Type B pancreatic cell (in vitro differentiated cells): ENCODE data around the gene NKX2-3. TPM values are rescaled to one million over a fixed set of nuclear protein-coding genes. Genes with fewer than 3 reads are reported as not detected.

ENCODE experiments used
- DNase-seq: peaks from one replicate; pipeline ENCODE4 v3.0.0; 2021; ENCODE audit warnings: mixed read lengths; ENCODE audit not compliant: unreplicated experiment; ENCODE audit errors: extremely low spot score
- H3K27ac Mint-ChIP-seq: 2 replicates; pipeline ENCODE4 v1.8.0; 2021; ENCODE audit warnings: mild to moderate bottlenecking, mixed read lengths
- H3K27me3 Mint-ChIP-seq: 2 replicates; pipeline ENCODE4 v1.8.0; 2021; ENCODE audit warnings: mixed read lengths
- H3K36me3 Mint-ChIP-seq: 2 replicates; pipeline ENCODE4 v1.8.0; 2021; ENCODE audit warnings: mixed read lengths
- H3K4me1 Mint-ChIP-seq: one replicate; pipeline ENCODE4 v1.8.0; 2021; ENCODE audit warnings: mixed read lengths; ENCODE audit not compliant: unreplicated experiment
- H3K4me3 Mint-ChIP-seq: 2 replicates; pipeline ENCODE4 v1.8.0; 2021; ENCODE audit warnings: mild to moderate bottlenecking, mixed read lengths
- H3K9me3 Mint-ChIP-seq: 2 replicates; pipeline ENCODE4 v1.8.0; 2021; ENCODE audit warnings: mixed read lengths
- total RNA-seq: library from RNA; stranded (reverse); gene quantifications from 2 replicates; pipeline ENCODE4 v1.2.1, GENCODE V29; 2021; ENCODE audit warnings: low replicate concordance
- TF ChIP-seq, protein P1 (sequence below): fragments of 200-600 bp; sonication (generic); conservative IDR thresholded peaks from 2 replicates; pipeline ENCODE4 v1.5.0; 2021; ENCODE audit warnings: antibody characterized with exemption, mild to moderate bottlenecking

The NKX2-3 gene
- total RNA-seq, 1 donor from 2014 or later: not detected

GRCh38 chr10:99582255-99582770 lies 49.6 kb downstream of the NKX2-3 start:
- Mint-ChIP-seq H3K27me3 (peaks cover 27% of the 10 kb centered on the region), H3K36me3 (no peaks in the 10 kb centered on the region), H3K27ac (no peak overlapping the region), H3K9me3 (no peaks in the 10 kb centered on the region), H3K4me1 (no peaks in the 10 kb centered on the region), H3K4me3 (no peak overlapping the region)
- DNase-seq: no peak
- TF ChIP-seq, protein P1, sequence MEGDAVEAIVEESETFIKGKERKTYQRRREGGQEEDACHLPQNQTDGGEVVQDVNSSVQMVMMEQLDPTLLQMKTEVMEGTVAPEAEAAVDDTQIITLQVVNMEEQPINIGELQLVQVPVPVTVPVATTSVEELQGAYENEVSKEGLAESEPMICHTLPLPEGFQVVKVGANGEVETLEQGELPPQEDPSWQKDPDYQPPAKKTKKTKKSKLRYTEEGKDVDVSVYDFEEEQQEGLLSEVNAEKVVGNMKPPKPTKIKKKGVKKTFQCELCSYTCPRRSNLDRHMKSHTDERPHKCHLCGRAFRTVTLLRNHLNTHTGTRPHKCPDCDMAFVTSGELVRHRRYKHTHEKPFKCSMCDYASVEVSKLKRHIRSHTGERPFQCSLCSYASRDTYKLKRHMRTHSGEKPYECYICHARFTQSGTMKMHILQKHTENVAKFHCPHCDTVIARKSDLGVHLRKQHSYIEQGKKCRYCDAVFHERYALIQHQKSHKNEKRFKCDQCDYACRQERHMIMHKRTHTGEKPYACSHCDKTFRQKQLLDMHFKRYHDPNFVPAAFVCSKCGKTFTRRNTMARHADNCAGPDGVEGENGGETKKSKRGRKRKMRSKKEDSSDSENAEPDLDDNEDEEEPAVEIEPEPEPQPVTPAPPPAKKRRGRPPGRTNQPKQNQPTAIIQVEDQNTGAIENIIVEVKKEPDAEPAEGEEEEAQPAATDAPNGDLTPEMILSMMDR: no peak

DNA sequence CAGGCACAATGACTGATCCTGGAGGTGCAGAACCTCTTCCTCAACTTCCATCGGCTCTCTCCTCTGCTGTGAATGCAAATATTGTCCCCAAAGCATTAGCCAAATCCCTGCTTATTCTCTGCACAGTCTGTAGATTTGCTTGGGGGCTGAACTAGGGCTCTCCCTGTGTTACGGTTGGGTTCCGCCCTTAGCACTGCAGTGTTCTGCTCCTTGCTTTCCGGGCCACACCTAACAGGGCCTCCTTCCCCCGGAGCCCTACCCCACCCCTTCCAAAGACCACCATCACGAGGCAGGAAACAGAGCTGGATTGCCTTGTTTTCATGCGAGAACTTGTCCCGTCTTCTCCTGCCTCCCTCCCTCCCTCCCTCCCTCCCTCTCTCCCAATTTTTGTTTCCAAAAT lies 50.9 kb downstream of the NKX2-3 start:
- TF ChIP-seq, protein P1: no peak
- DNase-seq: no peak
- Mint-ChIP-seq H3K9me3 (no peaks in the 10 kb centered on the region), H3K27me3 (peaks cover 27% of the 10 kb centered on the region), H3K4me1 (no peaks in the 10 kb centered on the region), H3K36me3 (no peaks in the 10 kb centered on the region), H3K27ac (no peak overlapping the region), H3K4me3 (no peak overlapping the region)

Other genes with a start within 250 kb of the NKX2-3 start
- 1.7 and 2.0 TPM in 2 replicates for gene CNNM1, start 203.6 kb upstream of the NKX2-3 start, total RNA-seq
- 50.9 and 57.6 TPM in 2 replicates for gene GOT1, start 102.3 kb upstream of the NKX2-3 start, total RNA-seq
- 29.5 and 33.9 TPM in 2 replicates for gene SLC25A28, start 87.5 kb downstream of the NKX2-3 start, total RNA-seq
- gene ENTPD7, start 126.6 kb downstream of the NKX2-3 start, total RNA-seq: 22.9 and 32.8 TPM in 2 replicates
- gene COX15, start 199.2 kb downstream of the NKX2-3 start, total RNA-seq: 36.1 and 46.5 TPM in 2 replicates
- 11.8 and 13.7 TPM in 2 replicates for gene CUTC, start 199.3 kb downstream of the NKX2-3 start, total RNA-seq
- 11.0 and 64.0 TPM in 2 replicates for gene ABCC2, start 249.7 kb downstream of the NKX2-3 start, total RNA-seq